Measurements from ENCODE around the gene SLC24A4.

SLC24A4 gene

GRCh38 chr14:92440345-92441003 is 117.5 kb downstream of the SLC24A4 start:
- no peak for DNase-seq

GRCh38 chr14:92441751-92442504 is 119.0 kb downstream of the SLC24A4 start:
- no peak for DNase-seq

GRCh38 chr14:92443167-92443566 is 120.2 kb downstream of the SLC24A4 start:
- DNase-seq, result no peak

GRCh38 chr14:92443741-92444140 is 120.8 kb downstream of the SLC24A4 start:
- DNase-seq, result no peak

GRCh38 chr14:92446771-92447170 is 123.8 kb downstream of the SLC24A4 start:
- no peak for DNase-seq

DNA sequence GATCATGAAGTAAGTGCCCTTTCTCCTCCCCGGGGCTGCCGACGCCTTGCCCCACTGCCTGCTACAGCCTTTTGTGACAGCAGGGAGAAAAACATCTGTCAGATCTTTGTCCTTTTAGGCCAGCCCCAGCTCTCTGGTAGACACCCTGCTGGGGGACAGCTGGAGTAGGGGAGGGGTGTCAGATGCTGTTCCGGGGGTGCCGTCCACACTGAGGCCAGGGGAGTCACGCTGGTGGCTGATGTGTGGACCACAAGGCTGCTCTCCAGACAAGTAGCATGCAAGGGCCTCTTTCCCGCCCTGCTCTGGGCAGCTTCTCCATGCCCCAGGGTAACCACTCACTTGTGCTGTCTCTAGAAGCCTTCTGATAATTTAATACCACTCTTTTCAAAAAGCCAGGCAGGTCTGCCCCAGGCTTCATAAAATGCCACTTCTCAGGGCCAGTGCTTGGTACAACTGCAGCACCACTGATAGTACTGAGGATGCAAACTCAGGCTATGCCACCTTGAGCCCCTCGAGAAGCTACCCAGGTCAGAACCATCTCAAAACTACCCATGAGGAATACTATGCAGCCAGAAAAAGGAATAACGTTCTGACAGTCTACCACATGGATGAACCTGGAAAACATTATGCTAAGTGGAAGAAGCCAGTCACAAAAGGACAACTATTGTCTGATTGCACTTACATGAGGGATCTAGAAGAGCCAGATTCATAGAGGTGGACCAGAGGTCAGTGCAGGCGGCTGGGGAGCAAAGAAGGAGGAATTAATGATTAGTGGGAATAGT is 124.6 kb downstream of the SLC24A4 start:
- DNase-seq, result no peak

- DNase-seq, result no peak
Observed at GRCh38 chr14:92448786-92449185, 125.8 kb downstream of the SLC24A4 start.

DNA sequence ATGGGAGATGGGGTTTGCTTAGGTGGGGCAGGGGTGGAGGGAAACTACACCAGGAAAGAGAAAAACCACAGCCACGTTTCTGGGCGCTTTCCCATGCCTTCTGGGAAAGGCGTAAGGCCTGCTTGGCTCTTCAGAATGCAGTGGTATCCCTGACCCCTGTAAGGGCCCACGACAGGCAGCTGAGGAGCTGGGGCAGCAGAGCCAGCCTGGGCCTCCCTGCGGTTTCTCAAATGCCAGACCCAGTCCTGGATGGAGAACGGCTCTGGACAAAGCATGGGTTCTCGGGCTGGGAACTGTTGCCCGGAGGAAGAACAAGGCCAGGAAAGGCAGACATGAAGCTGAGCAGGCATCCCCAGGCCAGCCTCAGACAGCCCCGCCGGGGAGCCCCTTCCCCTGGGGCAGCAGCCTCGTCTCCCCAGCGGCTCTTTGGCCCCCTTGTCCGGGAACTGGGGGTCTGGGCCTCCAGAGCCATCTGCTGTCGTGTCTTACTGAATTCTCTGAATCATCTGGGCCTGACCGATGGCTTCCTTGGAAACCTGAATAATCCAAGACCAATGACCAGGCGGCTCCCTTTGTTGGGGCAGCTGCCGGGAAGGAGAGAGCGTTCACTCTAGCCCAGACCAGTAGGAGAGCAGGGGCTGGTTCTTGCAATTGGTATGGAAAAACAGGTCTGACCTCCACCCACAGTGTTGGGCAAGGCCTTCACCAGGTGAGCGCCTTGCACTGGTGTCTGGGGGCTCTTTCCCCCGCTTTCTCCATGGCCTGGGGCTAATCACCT is 126.6 kb downstream of the SLC24A4 start:
- no peak for DNase-seq

DNA sequence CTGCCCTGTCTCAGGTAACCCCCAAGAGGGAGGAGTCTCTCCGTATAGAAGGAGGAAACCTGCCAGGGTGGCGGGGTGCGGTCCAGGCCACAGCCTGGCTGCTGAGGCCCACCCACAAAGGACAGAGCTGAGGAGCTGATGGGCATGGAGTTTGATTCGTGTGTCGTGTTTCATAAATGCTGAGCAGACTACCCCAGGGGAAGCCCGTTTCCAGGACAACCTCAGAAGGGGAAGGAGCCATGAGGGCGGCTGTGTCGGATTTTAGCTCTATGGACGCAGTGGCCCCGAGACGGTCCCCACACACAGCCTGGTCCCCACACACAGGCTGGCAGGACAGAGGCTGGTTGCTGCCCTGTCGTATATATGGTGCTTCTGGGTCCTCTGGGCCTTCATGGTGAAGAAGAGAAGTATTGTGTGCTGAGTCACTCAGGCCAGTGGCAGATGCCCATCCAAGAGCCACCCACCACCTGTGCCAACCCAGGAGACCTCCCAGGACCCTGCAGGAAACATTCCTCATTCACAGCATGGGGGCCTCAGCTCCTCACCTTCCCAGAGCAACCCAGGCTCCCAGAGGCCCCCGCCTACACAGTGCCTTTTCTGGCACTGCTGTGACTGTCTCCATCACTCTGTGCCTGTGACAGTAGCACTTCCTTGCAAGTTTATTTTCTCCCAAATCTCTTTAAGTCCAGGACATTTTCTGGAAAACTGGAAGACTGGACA is 127.5 kb downstream of the SLC24A4 start:
- no peak for DNase-seq

DNA sequence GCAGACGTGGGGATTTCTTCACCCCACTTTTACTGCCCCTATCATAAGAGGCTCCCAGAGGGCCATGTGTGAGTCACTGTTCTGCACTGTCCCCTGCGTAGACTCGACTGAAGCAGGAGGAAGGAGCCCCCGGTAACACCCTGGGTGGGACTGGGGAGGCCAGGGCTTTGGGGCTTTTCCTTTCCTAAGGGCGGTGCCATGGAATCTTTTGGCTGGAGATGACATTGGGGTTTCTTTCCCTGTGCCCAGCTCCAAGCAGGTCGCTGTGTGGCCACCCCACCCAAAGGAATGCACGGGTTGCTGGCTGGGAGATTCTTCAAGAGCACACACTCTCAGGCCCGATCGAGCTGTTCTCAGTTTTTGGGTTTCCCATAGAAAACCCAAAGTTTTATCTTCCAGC is 128.3 kb downstream of the SLC24A4 start:
- no peak for DNase-seq

DNA sequence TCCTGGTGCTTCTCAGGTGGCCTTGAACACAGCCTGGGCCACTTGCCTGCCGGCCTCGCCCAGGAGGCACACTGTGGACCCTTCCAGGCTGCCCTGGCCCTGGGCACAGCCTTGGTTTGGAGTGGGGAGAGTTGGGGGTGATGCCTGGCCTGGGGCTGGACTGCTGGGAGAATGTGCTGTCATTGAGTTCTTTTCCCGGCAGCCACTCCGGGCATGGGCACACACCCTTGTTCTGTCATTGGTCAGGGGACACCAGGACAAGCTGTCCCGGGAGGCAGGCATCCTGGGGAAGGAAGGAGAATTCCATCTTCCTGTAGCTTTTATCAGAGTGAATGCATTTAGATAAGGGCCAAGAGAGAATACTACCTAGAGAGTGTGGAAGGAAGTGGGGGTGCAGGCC is 128.8 kb downstream of the SLC24A4 start:
- no peak for DNase-seq

DNA sequence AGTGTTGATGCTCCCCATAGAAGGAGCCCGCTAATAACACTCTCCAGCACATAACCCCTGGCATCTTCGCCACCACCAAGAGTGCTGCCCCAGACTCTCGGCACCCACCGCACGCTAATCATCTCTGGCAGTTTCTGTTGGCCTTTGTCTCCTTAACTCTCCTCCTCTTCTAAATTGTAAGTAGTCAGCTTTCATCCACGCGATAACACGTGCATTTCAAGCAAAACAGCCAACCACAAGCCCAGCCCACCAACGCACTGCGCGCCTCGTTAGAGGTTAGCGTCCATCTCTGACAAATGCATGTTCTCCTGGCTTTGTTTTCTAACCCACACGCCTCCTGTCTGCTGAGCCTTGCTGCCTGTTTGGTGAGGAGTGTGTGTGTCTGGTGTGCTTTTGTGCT is 129.5 kb downstream of the SLC24A4 start:
- DNase-seq, result no peak

DNA sequence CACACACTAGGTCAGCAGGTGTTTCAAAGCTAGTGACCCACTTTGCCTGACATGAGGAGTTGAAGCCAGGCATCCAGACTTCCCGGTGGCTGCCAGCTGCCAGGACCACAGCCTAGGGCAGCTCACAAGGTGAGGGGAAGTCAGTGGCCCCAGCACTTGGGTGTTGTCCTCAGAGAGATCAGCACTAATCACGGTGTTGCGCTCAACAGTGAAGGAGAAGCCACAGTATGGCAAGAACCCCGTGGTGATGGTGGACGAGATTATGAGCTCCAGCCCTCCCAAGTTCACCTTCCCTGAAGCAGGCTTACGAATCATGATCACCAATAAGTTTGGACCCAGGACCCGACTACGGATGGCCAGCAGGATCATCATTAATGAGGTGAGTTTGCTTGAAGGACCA is 130.7 kb downstream of the SLC24A4 start:
- no peak for DNase-seq

DNA sequence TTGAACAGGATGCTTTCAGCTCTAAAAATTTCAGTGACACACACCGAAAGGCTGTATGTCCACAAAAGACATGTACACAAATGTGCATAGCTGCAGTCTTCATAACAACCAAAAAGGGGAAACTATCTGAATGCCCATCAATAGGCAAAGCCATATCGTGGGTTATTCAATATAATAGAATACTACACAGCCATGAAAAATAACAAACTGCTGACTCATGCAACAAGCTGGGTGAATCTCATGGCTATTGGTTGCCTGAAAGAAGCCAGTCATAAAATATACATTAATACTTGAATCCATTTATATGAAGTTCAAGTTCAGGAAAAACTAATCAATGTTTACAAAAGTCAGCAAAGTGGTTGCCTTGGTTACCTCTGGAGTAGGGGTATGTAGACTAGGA is 132.3 kb downstream of the SLC24A4 start:
- DNase-seq, result no peak

GRCh38 chr14:92456215-92457015 is 133.4 kb downstream of the SLC24A4 start:
- DNase-seq, result peak; percentile 53

- no peak for DNase-seq
Observed at GRCh38 chr14:92457016-92457565, 134.1 kb downstream of the SLC24A4 start.

- no peak for DNase-seq
Observed at GRCh38 chr14:92458136-92459029, 135.4 kb downstream of the SLC24A4 start.

- no peak for DNase-seq
Observed at GRCh38 chr14:92459030-92459949, 136.3 kb downstream of the SLC24A4 start.

DNA sequence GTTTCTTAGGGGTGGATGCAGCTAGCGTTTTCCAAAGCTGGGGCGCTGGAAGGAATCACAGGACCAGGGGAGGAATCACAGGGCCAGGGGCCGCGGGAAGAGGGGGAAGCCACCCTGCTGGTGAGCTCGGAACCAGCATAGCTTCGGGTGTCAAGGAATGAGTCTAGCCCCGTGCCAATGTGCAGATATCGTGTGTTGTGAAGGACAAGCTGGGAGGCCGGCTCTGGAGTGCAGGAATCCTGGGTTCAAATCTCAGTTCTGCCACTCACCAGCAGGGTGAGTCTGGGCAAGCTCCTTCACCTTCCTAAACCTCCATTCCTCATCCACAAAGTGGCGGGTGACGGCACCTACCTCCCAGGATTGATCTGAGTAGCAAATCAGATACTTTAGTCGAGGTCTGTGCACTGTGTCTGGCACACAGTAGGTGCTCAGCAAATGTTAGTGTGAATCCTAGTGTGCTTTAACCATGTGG is 137.0 kb downstream of the SLC24A4 start:
- DNase-seq, result no peak
